Spinal cord (tissue), 10 donors: ENCODE results near the gene C10orf105. TPM values are rescaled to one million over a fixed set of nuclear protein-coding genes. Genes with fewer than 3 reads are reported as not detected.

ENCODE experiments used
- DNase-seq, 6 donors: peaks; one replicate each; pipeline versions ENCODE4 v3.0.0 to v3.0.0-alpha.2; 2013 to 2015; ENCODE audit warnings: low spot score in 6 of 6, low read depth in 4 of 6
- H3K27ac ChIP-seq: one replicate; pipeline ENCODE4 v1.5.1; 2013; ENCODE audit warnings: low read depth, low read length, control low read depth
- H3K27me3 ChIP-seq: one replicate; pipeline ENCODE4 v1.6.1; 2013; ENCODE audit warnings: low read length; ENCODE audit not compliant: control insufficient read depth, insufficient read depth
- H3K36me3 ChIP-seq: one replicate; pipeline ENCODE4 v1.6.1; 2013; ENCODE audit warnings: low read length; ENCODE audit not compliant: control insufficient read depth, insufficient read depth
- H3K4me1 ChIP-seq: one replicate; pipeline ENCODE4 v1.6.1; 2013; ENCODE audit warnings: low read length; ENCODE audit not compliant: control insufficient read depth, insufficient read depth
- H3K4me3 ChIP-seq: one replicate; pipeline ENCODE4 v1.5.1; 2013; ENCODE audit warnings: low read depth, low read length, control low read depth
- H3K9me3 ChIP-seq: one replicate; pipeline ENCODE4 v1.6.1; 2013; ENCODE audit warnings: low read length; ENCODE audit not compliant: control insufficient read depth, insufficient read depth
- WGBS: methylation state at CpG from one replicate; pipeline ENCODE4 v1.1.5; 2013; ENCODE audit warnings: missing lambda C conversion rate; ENCODE audit not compliant: insufficient coverage; 5-methylcytosine and 5-hydroxymethylcytosine counted together
- polyA plus RNA-seq, 2 donors: library from polyadenylated mRNA; unstranded; fragments of 120-200 nt; gene quantifications; one replicate each; pipeline ENCODE4 v1.2.1, GENCODE V29; 2013; ENCODE audit not compliant: insufficient read length in 2 of 2
- total RNA-seq, 2 donors: library from RNA; depleted of rRNA in 1 of 2; stranded (reverse); fragments of 120-200 nt in 1 of 2; fragments of >200 nt in 1 of 2; gene quantifications; one replicate each; pipeline versions ENCODE4 v1.2.3 to v1.2.4, GENCODE V29; 2013 to 2014
- donor health status: healthy.

C10orf105 gene
- total and polyA plus RNA-seq, 4 donors = 0.99 to 13.9 (median 6.4) TPM

DNA sequence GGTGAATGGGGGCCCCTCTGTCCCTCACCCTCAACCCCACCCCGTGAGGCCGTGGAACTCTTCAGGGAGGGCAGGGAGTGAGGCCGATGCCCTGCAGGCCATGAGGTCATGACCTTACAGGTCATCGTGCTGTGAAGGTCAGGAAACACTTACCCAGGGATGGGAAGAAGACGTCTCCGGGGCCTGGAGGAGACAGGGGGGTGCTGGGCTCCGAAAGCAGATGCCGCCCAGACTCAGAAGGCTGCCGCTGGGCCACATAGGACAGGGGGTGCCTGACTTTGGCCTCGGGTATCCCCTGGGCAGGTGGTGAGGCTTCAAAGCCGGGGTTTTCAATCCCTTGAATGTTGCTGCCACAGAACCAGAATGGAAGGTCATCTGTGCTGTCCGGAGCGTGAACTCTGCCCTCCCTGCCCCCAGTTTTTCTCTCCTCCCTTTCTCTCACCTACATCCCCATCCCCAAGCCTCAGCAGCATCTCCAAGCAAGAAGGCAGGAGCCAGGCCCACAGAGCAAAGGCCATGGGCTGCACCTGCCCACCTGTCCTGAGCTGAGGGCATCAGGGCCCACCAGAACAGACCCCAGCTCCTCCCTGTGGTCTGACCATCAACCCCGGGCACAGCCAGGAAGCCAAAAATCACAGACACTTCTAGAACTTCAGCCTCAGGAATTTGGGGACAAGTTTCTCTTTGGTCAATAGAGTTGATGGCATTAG lies 32.1 kb upstream of the C10orf105 start:
- no peaks in the 10 kb centered on the region for H3K9me3 ChIP-seq
- H3K27ac ChIP-seq = no peak overlapping the region
- H3K27me3 ChIP-seq = no peaks in the 10 kb centered on the region
- H3K4me1 ChIP-seq = peaks cover 67% of the 10 kb centered on the region
- H3K36me3 ChIP-seq = peaks cover 31% of the 10 kb centered on the region
- whole genome bisulfite sequencing = 75% methylated on average over 11 of the region's 14 CpGs
- DNase-seq = no peak
- no peak overlapping the region for H3K4me3 ChIP-seq

GRCh38 chr10:71750986-71751385 lies 31.4 kb upstream of the C10orf105 start:
- peaks cover 32% of the 10 kb centered on the region for H3K36me3 ChIP-seq
- H3K27me3 ChIP-seq = no peaks in the 10 kb centered on the region
- DNase-seq = no peak
- H3K9me3 ChIP-seq = no peaks in the 10 kb centered on the region
- no peak overlapping the region for H3K27ac ChIP-seq
- WGBS = no CpG with 5 or more reads among the region's 5 CpGs
- H3K4me1 ChIP-seq = peaks cover 70% of the 10 kb centered on the region
- H3K4me3 ChIP-seq = no peak overlapping the region

- DNase-seq = no peak
- 94% methylated on average over 11 of the region's 15 CpGs for WGBS
- Histone ChIP-seq H3K27ac (no peak overlapping the region), H3K4me1 (peaks cover 70% of the 10 kb centered on the region), H3K27me3 (no peaks in the 10 kb centered on the region), H3K36me3 (peaks cover 32% of the 10 kb centered on the region), H3K4me3 (no peak overlapping the region), H3K9me3 (no peaks in the 10 kb centered on the region)
These were observed 30.7 kb upstream of the C10orf105 start for GRCh38 chr10:71750124-71750841.

DNA sequence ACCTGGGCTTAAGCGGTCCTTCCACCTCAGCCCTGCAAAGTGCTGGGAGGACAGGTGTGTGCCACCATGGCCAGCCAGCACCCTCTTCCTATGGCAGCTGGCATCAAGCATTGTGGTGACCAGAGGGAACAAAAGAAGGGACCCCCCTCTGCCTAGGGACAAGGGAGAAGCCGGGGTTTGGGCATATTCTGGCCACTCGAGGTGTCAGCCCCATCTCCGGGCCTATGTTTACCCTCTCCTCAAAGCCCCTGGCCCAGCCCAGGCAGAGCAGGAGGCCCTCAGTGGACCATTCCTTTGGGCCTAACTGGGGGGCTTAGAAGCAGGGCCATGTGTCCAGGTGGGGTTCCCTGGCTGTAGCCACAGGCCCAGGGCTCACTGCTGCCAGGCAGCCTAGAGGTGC lies 29.8 kb upstream of the C10orf105 start:
- peaks cover 64% of the 10 kb centered on the region for H3K4me1 ChIP-seq
- no peaks in the 10 kb centered on the region for H3K27me3 ChIP-seq
- no peaks in the 10 kb centered on the region for H3K9me3 ChIP-seq
- WGBS = 95% methylated on average over 3 of the region's 4 CpGs
- H3K4me3 ChIP-seq = no peak overlapping the region
- peaks cover 32% of the 10 kb centered on the region for H3K36me3 ChIP-seq
- no peak for DNase-seq
- no peak overlapping the region for H3K27ac ChIP-seq

DNA sequence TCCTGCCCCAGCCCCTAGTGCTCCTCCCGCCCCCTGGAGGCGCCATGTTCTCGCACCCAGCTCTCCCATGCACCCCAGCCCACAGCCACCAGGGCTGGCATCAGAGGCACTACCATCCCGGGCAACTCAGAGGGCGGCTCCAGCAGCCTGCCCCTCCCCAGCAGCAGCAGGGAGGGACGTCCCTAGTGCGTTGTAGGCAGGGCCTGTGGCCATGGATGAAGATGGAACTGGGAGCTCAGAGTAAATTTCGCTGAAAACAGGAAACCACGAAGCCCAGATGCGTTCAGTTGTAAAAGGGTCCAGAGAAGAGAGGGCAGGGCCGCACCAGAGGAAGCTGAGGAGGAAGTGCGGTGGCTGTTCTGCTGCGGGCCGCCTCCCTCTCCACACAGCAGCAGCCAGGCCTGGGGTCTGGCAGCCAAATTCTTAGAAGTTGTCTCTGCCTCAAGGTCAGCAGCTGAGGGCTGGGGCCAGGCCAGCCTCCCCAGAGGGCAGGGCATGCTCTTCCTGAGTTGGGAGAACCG lies 29.2 kb upstream of the C10orf105 start:
- H3K27ac ChIP-seq = peak overlapping the region; percentile 64
- 55% methylated on average over 15 of the region's 15 CpGs for WGBS
- no peaks in the 10 kb centered on the region for H3K27me3 ChIP-seq
- no peaks in the 10 kb centered on the region for H3K9me3 ChIP-seq
- no peak overlapping the region for H3K4me3 ChIP-seq
- H3K36me3 ChIP-seq = peaks cover 28% of the 10 kb centered on the region
- peaks cover 57% of the 10 kb centered on the region for H3K4me1 ChIP-seq
- peak in 1 of 6 donors; percentile 38 for DNase-seq

DNA sequence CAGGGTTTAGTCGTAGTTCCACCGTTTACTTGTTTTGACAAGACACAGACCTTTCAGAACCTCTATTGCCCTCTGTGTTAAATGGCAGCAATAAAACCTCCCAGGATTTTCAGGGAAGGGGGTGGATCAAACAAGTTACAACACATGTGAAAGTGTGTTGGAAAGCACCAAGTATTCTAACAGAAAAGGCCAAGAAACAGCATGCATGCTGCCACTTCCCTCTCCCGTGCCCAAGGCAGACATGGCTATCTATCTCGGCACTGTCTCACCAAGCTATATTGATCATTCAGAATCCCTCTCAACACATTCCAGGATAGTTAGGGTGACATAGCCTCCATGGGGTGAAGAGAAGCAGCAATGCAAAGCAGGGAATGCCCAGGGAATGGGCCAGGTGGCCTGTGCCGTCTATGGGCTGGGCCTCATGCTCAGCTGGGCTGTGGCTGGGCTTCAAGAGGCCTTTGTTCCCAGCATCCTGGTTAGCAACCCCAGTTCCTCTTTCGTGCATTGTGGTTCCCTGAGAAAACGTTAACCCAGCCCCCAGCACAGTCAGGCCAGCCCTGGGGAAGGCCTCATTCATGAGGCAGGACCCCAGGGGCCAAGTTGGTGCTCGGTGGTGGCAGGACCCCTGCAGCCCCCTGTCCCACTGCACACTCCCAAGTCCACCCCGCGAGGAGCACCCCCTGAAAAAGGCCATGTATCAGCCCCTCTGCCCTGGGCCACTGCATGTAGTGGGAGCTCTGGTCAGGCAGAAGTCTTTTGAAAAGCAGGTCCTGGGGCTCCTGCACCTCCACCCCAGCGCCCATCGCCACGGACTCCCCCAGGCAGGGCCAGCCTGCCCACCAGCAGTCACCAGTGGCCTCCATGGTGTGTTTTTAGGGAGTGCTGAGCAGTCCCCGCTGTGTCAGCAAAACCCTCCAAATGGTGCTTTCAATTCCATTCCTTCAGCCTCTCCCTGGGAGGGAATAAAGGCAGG lies 28.3 kb upstream of the C10orf105 start:
- Histone ChIP-seq H3K4me1 (peaks cover 53% of the 10 kb centered on the region), H3K27ac (peak overlapping the region; percentile 64)
- 72% methylated on average over 11 of the region's 14 CpGs for WGBS

GRCh38 chr10:71747039-71747531 lies 27.5 kb upstream of the C10orf105 start:
- H3K4me1 ChIP-seq = peaks cover 47% of the 10 kb centered on the region
- H3K4me3 ChIP-seq = no peak overlapping the region
- H3K27me3 ChIP-seq = no peaks in the 10 kb centered on the region
- WGBS = 90% methylated on average over 2 of the region's 2 CpGs
- no peaks in the 10 kb centered on the region for H3K9me3 ChIP-seq
- H3K27ac ChIP-seq = peak overlapping the region; percentile 64
- H3K36me3 ChIP-seq = peaks cover 22% of the 10 kb centered on the region
- DNase-seq = no peak

More for the DNA sequence above, 28.3 kb upstream of the C10orf105 start:
- no peak overlapping the region for H3K4me3 ChIP-seq
- H3K36me3 ChIP-seq = peaks cover 27% of the 10 kb centered on the region
- DNase-seq = no peak
- H3K9me3 ChIP-seq = no peaks in the 10 kb centered on the region
- H3K27me3 ChIP-seq = no peaks in the 10 kb centered on the region

DNA sequence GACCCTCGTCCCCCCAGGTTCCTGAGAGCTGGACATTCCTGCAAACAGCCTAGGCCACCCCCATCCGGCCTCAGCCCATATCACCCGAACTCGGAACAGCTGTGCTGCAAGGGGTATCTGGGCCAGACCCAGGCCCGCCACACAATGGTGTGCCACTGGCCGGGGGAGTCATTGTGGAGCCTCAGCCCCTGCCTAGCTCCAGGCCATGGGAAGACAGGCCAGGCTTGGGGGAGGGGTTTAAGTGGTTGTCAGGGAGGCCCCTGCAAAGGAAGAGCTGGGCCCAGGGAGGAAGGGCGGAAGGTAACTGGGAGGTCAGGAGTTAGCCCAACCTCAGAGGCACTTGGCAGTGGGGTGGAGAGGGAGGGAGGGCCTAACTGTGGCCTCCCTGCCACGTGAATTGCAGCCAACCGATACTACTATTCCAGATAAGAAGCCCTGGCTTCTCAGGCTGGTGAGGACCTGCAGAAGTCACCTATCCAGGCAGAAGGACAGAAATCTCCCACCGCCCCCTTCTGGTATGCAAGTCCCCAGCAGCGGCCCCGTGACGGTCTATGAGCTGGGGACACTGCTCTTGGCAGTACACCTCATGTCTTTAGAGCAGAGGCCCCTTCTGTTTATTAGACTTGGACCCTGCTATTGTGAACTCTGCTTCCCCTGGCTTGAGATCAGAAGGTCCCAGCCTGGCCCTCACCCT lies 26.9 kb upstream of the C10orf105 start:
- Histone ChIP-seq H3K36me3 (peaks cover 22% of the 10 kb centered on the region), H3K27me3 (no peaks in the 10 kb centered on the region), H3K9me3 (no peaks in the 10 kb centered on the region), H3K4me1 (peaks cover 42% of the 10 kb centered on the region), H3K27ac (peak overlapping the region; percentile 64), H3K4me3 (no peak overlapping the region)
- no peak for DNase-seq
- 58% methylated on average over 13 of the region's 13 CpGs for WGBS
